MG63 (cell line): ENCODE measurements around the gene CDKN2D. TPM values are rescaled to one million over a fixed set of nuclear protein-coding genes. Genes with fewer than 3 reads are reported as not detected.
A peak's percentile ranks its signal among the peaks of the same experiment; 100 is the strongest.

Source experiments
- DNase-seq: peaks from one replicate; pipeline ENCODE4 v3.0.0-alpha.2; 2020
- H3K27me3 ChIP-seq: fragments of 250-450 bp; sonication (Bioruptor Pico); 2 replicates; pipeline ENCODE4 v1.5.1; 2020; ENCODE audit warnings: mild to moderate bottlenecking, moderate library complexity
- H3K36me3 ChIP-seq: fragments of 250-450 bp; sonication (Bioruptor Pico); 2 replicates; pipeline ENCODE4 v1.5.1; 2020; ENCODE audit warnings: mild to moderate bottlenecking, moderate library complexity
- H3K4me3 ChIP-seq: fragments of 250-450 bp; sonication (Bioruptor Pico); 2 replicates; pipeline ENCODE4 v1.5.1; 2020; ENCODE audit warnings: mild to moderate bottlenecking, moderate library complexity
- H3K9me3 ChIP-seq: fragments of 250-450 bp; sonication (Bioruptor Pico); 2 replicates; pipeline ENCODE4 v1.5.1; 2020; ENCODE audit warnings: mild to moderate bottlenecking, moderate library complexity
- total RNA-seq: library from RNA; depleted of rRNA; stranded (reverse); fragments of >200 nt; shearing (Covaris generic); gene quantifications from 2 replicates; pipeline ENCODE4 v1.2.3, GENCODE V29; 2014; ENCODE audit warnings: low replicate concordance; rRNA removed

Gene CDKN2D
- total RNA-seq: 24.9 and 43.3 TPM in 2 replicates

- peak; percentile 100 for DNase-seq
- Histone ChIP-seq H3K9me3 (no peaks in the 10 kb centered on the region), H3K27me3 (no peaks in the 10 kb centered on the region; the same call in 1 of the 2 replicates), H3K4me3 (peak within 1 kb of the TSS; percentile 58), H3K36me3 (peaks cover 13% of the 10 kb centered on the region)
Measured at GRCh38 chr19:10568826-10569651, at the start of gene CDKN2D. Gene CDKN2D (minus strand): TSS chr19:10568979. CDS start chr19:10568653, 326 bp downstream.

- H3K27me3 ChIP-seq: no peaks in the 10 kb centered on the region
- no peaks in the 10 kb centered on the region for H3K36me3 ChIP-seq
- DNase-seq: no peak
- H3K9me3 ChIP-seq: no peaks in the 10 kb centered on the region
- no peak overlapping the region for H3K4me3 ChIP-seq
Measured at GRCh38 chr19:10617409-10618121, 48.8 kb upstream of the CDKN2D start.

- DNase-seq: no peak
- Histone ChIP-seq H3K9me3 (no peaks in the 10 kb centered on the region), H3K27me3 (no peaks in the 10 kb centered on the region), H3K36me3 (no peaks in the 10 kb centered on the region), H3K4me3 (no peak overlapping the region)
Measured at GRCh38 chr19:10615429-10616023, 46.7 kb upstream of the CDKN2D start.

- H3K27me3 ChIP-seq: no peaks in the 10 kb centered on the region
- DNase-seq: no peak
- no peaks in the 10 kb centered on the region for H3K9me3 ChIP-seq
- H3K4me3 ChIP-seq: no peak overlapping the region
- H3K36me3 ChIP-seq: no peaks in the 10 kb centered on the region
Measured at GRCh38 chr19:10612499-10613119, 43.8 kb upstream of the CDKN2D start.

- Histone ChIP-seq H3K27me3 (no peaks in the 10 kb centered on the region), H3K36me3 (no peaks in the 10 kb centered on the region), H3K4me3 (no peak overlapping the region), H3K9me3 (no peaks in the 10 kb centered on the region)
- DNase-seq: no peak
Measured at GRCh38 chr19:10611907-10612306, 43.1 kb upstream of the CDKN2D start.

- DNase-seq: no peak
- no peak overlapping the region for H3K4me3 ChIP-seq
Measured at GRCh38 chr19:10604460-10604980, 35.7 kb upstream of the CDKN2D start.

GRCh38 chr19:10603873-10604459, 35.2 kb upstream of the CDKN2D start:
- Histone ChIP-seq H3K9me3 (no peaks in the 10 kb centered on the region), H3K36me3 (no peaks in the 10 kb centered on the region), H3K4me3 (no peak overlapping the region), H3K27me3 (peaks cover 20% of the 10 kb centered on the region)
- no peak for DNase-seq

More at GRCh38 chr19:10604460-10604980, 35.7 kb upstream of the CDKN2D start:
- Histone ChIP-seq H3K9me3 (no peaks in the 10 kb centered on the region), H3K27me3 (peaks cover 16% of the 10 kb centered on the region), H3K36me3 (no peaks in the 10 kb centered on the region)

- H3K4me3 ChIP-seq: peak overlapping the region; percentile 66
- no peaks in the 10 kb centered on the region for H3K9me3 ChIP-seq
- H3K36me3 ChIP-seq: no peaks in the 10 kb centered on the region
- peaks cover 24% of the 10 kb centered on the region for H3K27me3 ChIP-seq
- DNase-seq: no peak
Measured at GRCh38 chr19:10603084-10603872, 34.5 kb upstream of the CDKN2D start.

- peak; percentile 73 for DNase-seq
- Histone ChIP-seq H3K4me3 (peak overlapping the region; percentile 66), H3K36me3 (no peaks in the 10 kb centered on the region), H3K9me3 (no peaks in the 10 kb centered on the region), H3K27me3 (peaks cover 31% of the 10 kb centered on the region)
Measured at GRCh38 chr19:10602330-10603083, 33.7 kb upstream of the CDKN2D start.

GRCh38 chr19:10601999-10602329, 33.2 kb upstream of the CDKN2D start:
- peak overlapping the region; percentile 12; the same call in 1 of the 2 replicates for H3K4me3 ChIP-seq
- H3K27me3 ChIP-seq: peaks cover 32% of the 10 kb centered on the region
- DNase-seq: no peak
- no peaks in the 10 kb centered on the region for H3K9me3 ChIP-seq
- H3K36me3 ChIP-seq: no peaks in the 10 kb centered on the region

- no peak for DNase-seq
- Histone ChIP-seq H3K4me3 (no peak overlapping the region), H3K9me3 (no peaks in the 10 kb centered on the region), H3K36me3 (no peaks in the 10 kb centered on the region), H3K27me3 (peaks cover 38% of the 10 kb centered on the region)
Measured at GRCh38 chr19:10600149-10600548, 31.4 kb upstream of the CDKN2D start.

GRCh38 chr19:10593820-10594637, 25.2 kb upstream of the CDKN2D start:
- no peak for DNase-seq
- Histone ChIP-seq H3K4me3 (no peak overlapping the region), H3K36me3 (no peaks in the 10 kb centered on the region), H3K9me3 (no peaks in the 10 kb centered on the region), H3K27me3 (peaks cover 18% of the 10 kb centered on the region)

GRCh38 chr19:10593148-10593547, 24.4 kb upstream of the CDKN2D start:
- Histone ChIP-seq H3K27me3 (peaks cover 16% of the 10 kb centered on the region), H3K36me3 (no peaks in the 10 kb centered on the region), H3K9me3 (no peaks in the 10 kb centered on the region), H3K4me3 (no peak overlapping the region)
- no peak for DNase-seq

- DNase-seq: no peak
- no peak overlapping the region for H3K4me3 ChIP-seq
Measured at GRCh38 chr19:10587839-10588150, 19.0 kb upstream of the CDKN2D start.

More at GRCh38 chr19:10587839-10588150, 19.0 kb upstream of the CDKN2D start:
- H3K27me3 ChIP-seq: peaks cover 23% of the 10 kb centered on the region
- no peaks in the 10 kb centered on the region for H3K36me3 ChIP-seq
- no peaks in the 10 kb centered on the region for H3K9me3 ChIP-seq
